ENCODE measurements around the gene BRMS1L. TPM values are rescaled to one million over a fixed set of nuclear protein-coding genes. Genes with fewer than 3 reads are reported as not detected.
A peak's percentile ranks its signal among the peaks of the same experiment; 100 is the strongest.

Gene BRMS1L
- total and polyA plus RNA-seq, 9 of the 15 experiments (the other 6 are each of a cell fraction or from before 2014, with no cell fraction given), result 1.2 to 4.7 (median 3.3) TPM

- FAIRE-seq, result no peak
- no peak for DNase-seq (ENCODE audit: extremely low read depth in 1 of 4, low spot score in 3 of 4)
- Histone ChIP-seq H3K27me3 (ENCODE audit: control insufficient read depth in 2 of 2, insufficient read depth in 2 of 2, low read length in 2 of 2) (no peaks in the 10 kb centered on the region), H2AFZ (ENCODE audit: low read depth, low read length) (no peak overlapping the region), H3K9ac (ENCODE audit: insufficient read depth in 1 of 2, low read depth in 2 of 2, low read length in 2 of 2) (no peak overlapping the region), H3K4me3 (no peak overlapping the region), H3K9me1 (ENCODE audit: control insufficient read depth, insufficient read depth, low read length) (no peaks in the 10 kb centered on the region), H3K27ac (ENCODE audit: extremely low read depth, low read depth, low read length) (no peak overlapping the region), H4K20me1 (replicated peaks; ENCODE audit: control insufficient read depth, insufficient read depth, low read length) (no peaks in the 10 kb centered on the region), H3K9me3 (replicated peaks; ENCODE audit: control insufficient read depth, insufficient read depth, low read depth, low read length) (no peaks in the 10 kb centered on the region), H3K4me2 (ENCODE audit: insufficient read depth, low read length) (no peak overlapping the region), H3K4me1 (replicated peaks in 1 of 2; ENCODE audit: control insufficient read depth in 2 of 2, insufficient read depth in 2 of 2, low read length in 2 of 2) (no peaks in the 10 kb centered on the region), H3K79me2 (ENCODE audit: control insufficient read depth, insufficient read depth, low read length) (no peaks in the 10 kb centered on the region), H3K36me3 (ENCODE audit: control insufficient read depth, insufficient read depth, low read length) (no peaks in the 10 kb centered on the region)
- no peak for ATAC-seq
- ChIA-PET CTCF (ENCODE audit: low intra/inter-chr PET ratio) (no interaction called here), POLR2A (no interaction called here)
- no peak for TF ChIP-seq TARDBP (IDR thresholded peaks at IDR 0.05)
- no peak for TF ChIP-seq CTCF (IDR thresholded peaks at IDR 0.05 in 2 of 3, conservative IDR thresholded peaks at IDR 0.05 in 1 of 3; ENCODE audit: insufficient read depth in 2 of 3, low read depth in 1 of 3, low read length in 3 of 3)
- TF ChIP-seq ZNF41 (CRISPR knock-in tag; conservative IDR thresholded peaks at IDR 0.05), result no peak
- no peak for TF ChIP-seq ZNF24 (IDR thresholded peaks at IDR 0.05)
- no peak for TF ChIP-seq PKNOX1 (IDR thresholded peaks at IDR 0.05)
- no peak for TF ChIP-seq ZNF384 (IDR thresholded peaks at IDR 0.05; ENCODE audit: low read depth, low read length)
- TF ChIP-seq ZNF316 (IDR thresholded peaks at IDR 0.05), result 0 out of 2 replicates have a peak, but pooled peaks have one; percentile 6
- no TSS peak for BruUV-seq (replicated peaks)
- in situ Hi-C loops (cut with MboI), result no loop called here
- intact Hi-C loops (cut with micrococcal nuclease), result no loop called here
Observed at GRCh38 chr14:35895256-35895655, 69.1 kb downstream of the BRMS1L start.

Measured in K562 (cell line).